ENCODE results near the gene PAFAH1B2. TPM values are rescaled to one million over a fixed set of nuclear protein-coding genes. Genes with fewer than 3 reads are reported as not detected.

The PAFAH1B2 gene
- polyA plus RNA-seq, 1 donor from 2014 or later = 85.9 TPM

DNA sequence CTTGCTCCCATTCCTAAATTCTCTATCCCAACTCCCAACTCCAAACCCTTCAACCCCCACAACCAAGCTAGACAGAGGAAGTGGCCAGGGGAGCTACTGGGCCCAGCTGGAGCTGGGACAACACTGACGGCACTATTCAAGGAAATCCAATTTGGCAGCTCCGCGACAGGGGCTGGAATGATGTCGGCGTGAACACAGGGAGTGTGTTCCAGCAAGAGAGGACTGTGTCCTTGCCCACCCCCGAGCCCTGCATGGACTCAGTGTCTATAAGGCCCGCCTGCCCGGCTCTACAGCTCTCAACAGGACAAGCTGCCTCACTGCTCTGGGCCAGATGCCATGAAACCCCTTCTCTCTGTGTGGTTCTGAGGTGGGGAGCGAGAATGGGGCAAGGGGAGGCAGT lies 76.5 kb downstream of the PAFAH1B2 start:
- Histone ChIP-seq H3K36me3 (ENCODE audit: insufficient read depth, low read length) (no peaks in the 10 kb centered on the region), H3K9ac (ENCODE audit: low read length) (no peak overlapping the region), H3K9me3 (ENCODE audit: low read length) (no peaks in the 10 kb centered on the region), H2AFZ (ENCODE audit: low read depth, low read length) (no peak overlapping the region), H3K27ac (ENCODE audit: low read length) (no peak overlapping the region), H3K79me2 (replicated peaks; ENCODE audit: insufficient read depth, low read length) (no peaks in the 10 kb centered on the region), H3K4me3 (ENCODE audit: low read length) (no peak overlapping the region), H3K27me3 (ENCODE audit: insufficient read depth, low read depth, low read length) (no peaks in the 10 kb centered on the region), H3F3A (ENCODE audit: insufficient read depth, low read length, poor library complexity, severe bottlenecking) (no peaks in the 10 kb centered on the region), H3K9me2 (ENCODE audit: insufficient read depth, low read length) (no peaks in the 10 kb centered on the region), H3K4me2 (ENCODE audit: low read length) (no peak overlapping the region), H4K20me1 (ENCODE audit: insufficient read depth) (no peaks in the 10 kb centered on the region)
- no peak for TF ChIP-seq SMC3 (conservative IDR thresholded peaks at IDR 0.05; ENCODE audit: poor library complexity)
- TF ChIP-seq TAF1 (IDR thresholded peaks at IDR 0.05; ENCODE audit: low read depth) = no peak

DNA sequence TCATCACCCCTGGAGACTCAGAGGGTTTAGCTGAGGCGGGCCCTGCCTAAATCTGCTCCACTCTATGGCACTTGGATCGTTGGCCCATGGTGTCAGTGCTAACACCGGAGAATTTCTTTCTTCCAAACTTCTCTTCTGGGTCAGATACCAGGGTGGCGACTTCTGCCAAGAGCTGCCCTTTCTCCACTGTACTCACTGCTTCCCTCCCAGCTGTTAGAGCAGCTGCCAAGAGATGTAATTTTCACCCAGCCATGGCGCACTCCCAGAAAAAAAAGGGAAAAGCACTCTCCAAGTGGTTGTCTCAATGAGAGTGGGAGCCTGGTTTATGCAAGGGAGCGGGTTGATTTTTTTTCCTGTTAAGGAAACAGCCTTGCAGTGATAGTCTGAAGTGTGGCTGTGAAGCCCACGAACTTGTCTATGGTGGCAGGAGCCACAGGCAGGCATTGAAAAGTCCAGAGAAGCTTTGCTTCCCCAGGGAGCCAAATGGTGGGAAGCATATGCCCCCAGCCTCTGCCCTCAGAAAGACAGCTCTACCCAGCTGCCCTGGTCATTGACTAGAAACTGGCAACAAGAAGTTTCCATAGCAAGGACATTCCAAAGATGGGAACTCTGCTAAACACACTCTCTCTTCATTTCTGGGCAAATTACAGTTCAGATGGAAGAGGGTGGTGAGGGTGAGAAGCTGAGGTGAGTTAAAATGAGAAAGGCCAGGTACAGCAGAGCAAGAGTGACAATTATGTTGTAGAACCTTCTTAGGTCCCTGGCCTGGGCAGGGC lies 77.1 kb downstream of the PAFAH1B2 start:
- Histone ChIP-seq H3K79me2 (replicated peaks; ENCODE audit: insufficient read depth, low read length) (no peaks in the 10 kb centered on the region), H2AFZ (ENCODE audit: low read depth, low read length) (no peak overlapping the region), H3K27me3 (ENCODE audit: insufficient read depth, low read depth, low read length) (no peaks in the 10 kb centered on the region), H3K36me3 (ENCODE audit: insufficient read depth, low read length) (no peaks in the 10 kb centered on the region), H3K9ac (ENCODE audit: low read length) (no peak overlapping the region), H3K9me2 (ENCODE audit: insufficient read depth, low read length) (no peaks in the 10 kb centered on the region), H3K4me2 (ENCODE audit: low read length) (no peak overlapping the region), H4K20me1 (ENCODE audit: insufficient read depth) (no peaks in the 10 kb centered on the region), H3F3A (ENCODE audit: insufficient read depth, low read length, poor library complexity, severe bottlenecking) (no peaks in the 10 kb centered on the region), H3K4me3 (ENCODE audit: low read length) (no peak overlapping the region), H3K9me3 (ENCODE audit: low read length) (no peaks in the 10 kb centered on the region), H3K27ac (ENCODE audit: low read length) (no peak overlapping the region)
- no peak for TF ChIP-seq EP300 (conservative IDR thresholded peaks at IDR 0.05; ENCODE audit: poor library complexity, severe bottlenecking)
- TF ChIP-seq, protein P1, sequence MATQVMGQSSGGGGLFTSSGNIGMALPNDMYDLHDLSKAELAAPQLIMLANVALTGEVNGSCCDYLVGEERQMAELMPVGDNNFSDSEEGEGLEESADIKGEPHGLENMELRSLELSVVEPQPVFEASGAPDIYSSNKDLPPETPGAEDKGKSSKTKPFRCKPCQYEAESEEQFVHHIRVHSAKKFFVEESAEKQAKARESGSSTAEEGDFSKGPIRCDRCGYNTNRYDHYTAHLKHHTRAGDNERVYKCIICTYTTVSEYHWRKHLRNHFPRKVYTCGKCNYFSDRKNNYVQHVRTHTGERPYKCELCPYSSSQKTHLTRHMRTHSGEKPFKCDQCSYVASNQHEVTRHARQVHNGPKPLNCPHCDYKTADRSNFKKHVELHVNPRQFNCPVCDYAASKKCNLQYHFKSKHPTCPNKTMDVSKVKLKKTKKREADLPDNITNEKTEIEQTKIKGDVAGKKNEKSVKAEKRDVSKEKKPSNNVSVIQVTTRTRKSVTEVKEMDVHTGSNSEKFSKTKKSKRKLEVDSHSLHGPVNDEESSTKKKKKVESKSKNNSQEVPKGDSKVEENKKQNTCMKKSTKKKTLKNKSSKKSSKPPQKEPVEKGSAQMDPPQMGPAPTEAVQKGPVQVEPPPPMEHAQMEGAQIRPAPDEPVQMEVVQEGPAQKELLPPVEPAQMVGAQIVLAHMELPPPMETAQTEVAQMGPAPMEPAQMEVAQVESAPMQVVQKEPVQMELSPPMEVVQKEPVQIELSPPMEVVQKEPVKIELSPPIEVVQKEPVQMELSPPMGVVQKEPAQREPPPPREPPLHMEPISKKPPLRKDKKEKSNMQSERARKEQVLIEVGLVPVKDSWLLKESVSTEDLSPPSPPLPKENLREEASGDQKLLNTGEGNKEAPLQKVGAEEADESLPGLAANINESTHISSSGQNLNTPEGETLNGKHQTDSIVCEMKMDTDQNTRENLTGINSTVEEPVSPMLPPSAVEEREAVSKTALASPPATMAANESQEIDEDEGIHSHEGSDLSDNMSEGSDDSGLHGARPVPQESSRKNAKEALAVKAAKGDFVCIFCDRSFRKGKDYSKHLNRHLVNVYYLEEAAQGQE (IDR thresholded peaks at IDR 0.05; ENCODE audit: borderline replicate concordance) = no peak
- TF ChIP-seq POLR2AphosphoS5 (IDR thresholded peaks at IDR 0.05) = no peak
- no peak for TF ChIP-seq RAD21 (conservative IDR thresholded peaks at IDR 0.05)
- TF ChIP-seq MXI1 (conservative IDR thresholded peaks at IDR 0.05; ENCODE audit: poor library complexity, severe bottlenecking) = no peak
- TF ChIP-seq EZH2 (IDR thresholded peaks at IDR 0.05; ENCODE audit: borderline replicate concordance, insufficient read depth, low read length, poor library complexity, severe bottlenecking) = no peak
- TF ChIP-seq SMC3 (conservative IDR thresholded peaks at IDR 0.05; ENCODE audit: poor library complexity) = no peak
- no peak for TF ChIP-seq TAF1 (IDR thresholded peaks at IDR 0.05; ENCODE audit: low read depth)
- TF ChIP-seq, protein P2, sequence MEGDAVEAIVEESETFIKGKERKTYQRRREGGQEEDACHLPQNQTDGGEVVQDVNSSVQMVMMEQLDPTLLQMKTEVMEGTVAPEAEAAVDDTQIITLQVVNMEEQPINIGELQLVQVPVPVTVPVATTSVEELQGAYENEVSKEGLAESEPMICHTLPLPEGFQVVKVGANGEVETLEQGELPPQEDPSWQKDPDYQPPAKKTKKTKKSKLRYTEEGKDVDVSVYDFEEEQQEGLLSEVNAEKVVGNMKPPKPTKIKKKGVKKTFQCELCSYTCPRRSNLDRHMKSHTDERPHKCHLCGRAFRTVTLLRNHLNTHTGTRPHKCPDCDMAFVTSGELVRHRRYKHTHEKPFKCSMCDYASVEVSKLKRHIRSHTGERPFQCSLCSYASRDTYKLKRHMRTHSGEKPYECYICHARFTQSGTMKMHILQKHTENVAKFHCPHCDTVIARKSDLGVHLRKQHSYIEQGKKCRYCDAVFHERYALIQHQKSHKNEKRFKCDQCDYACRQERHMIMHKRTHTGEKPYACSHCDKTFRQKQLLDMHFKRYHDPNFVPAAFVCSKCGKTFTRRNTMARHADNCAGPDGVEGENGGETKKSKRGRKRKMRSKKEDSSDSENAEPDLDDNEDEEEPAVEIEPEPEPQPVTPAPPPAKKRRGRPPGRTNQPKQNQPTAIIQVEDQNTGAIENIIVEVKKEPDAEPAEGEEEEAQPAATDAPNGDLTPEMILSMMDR (IDR thresholded peaks at IDR 0.05; ENCODE audit: poor library complexity, severe bottlenecking) = no peak
